Cardiac septum (tissue), 1 donor: Measurements from ENCODE around the gene IL22RA2. TPM values are rescaled to one million over a fixed set of nuclear protein-coding genes. Genes with fewer than 3 reads are reported as not detected.
"Not testable (repeated sequence)": the region's sequence is repeated elsewhere in the genome, so short reads cannot be mapped to it uniquely, and the experiment has no call there.

ENCODE experiments used
- DNase-seq: peaks from one replicate; pipeline ENCODE4 v3.0.0-alpha.2; 2020; ENCODE audit warnings: low spot score
- intact Hi-C: fragments of 100-400 bp; cut with DNase I; formaldehyde crosslinking; loops from one replicate; pipeline ENCODE4 v1.14.0; 2022
- total RNA-seq: library from RNA; stranded (reverse); fragmentation: NEBNext Ultra II Directional; extraction: Animal tissue kit (Norgen Biotek cat#: 25700); gene quantifications from one replicate; pipeline ENCODE4 v1.2.1, GENCODE V29; 2021
- donor health status: DM: no; HTN: no; CAD: no.

The IL22RA2 gene
- total RNA-seq, 1 donor from 2014 or later, result 0.11 TPM

DNA sequence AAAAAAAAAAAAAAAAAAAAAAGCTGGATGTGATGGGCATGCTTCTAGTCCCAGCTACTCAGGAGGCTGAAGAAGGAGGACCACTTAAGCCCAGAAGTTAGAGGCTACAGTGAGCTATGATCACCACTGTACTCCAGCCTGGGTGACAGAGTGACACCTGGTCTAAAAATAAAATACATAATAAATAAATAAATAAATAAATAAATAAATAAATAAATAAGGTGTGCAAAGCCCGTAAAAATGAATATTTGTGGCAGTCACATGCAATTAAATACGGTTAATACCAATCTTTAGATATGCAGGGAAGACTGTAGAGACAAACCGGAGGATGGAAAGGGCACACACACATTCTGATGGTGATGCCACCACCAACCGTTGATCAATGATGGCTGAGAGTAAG is 26.2 kb downstream of the IL22RA2 start:
- no peak for DNase-seq
- intact Hi-C loops, result no loop called here

DNA sequence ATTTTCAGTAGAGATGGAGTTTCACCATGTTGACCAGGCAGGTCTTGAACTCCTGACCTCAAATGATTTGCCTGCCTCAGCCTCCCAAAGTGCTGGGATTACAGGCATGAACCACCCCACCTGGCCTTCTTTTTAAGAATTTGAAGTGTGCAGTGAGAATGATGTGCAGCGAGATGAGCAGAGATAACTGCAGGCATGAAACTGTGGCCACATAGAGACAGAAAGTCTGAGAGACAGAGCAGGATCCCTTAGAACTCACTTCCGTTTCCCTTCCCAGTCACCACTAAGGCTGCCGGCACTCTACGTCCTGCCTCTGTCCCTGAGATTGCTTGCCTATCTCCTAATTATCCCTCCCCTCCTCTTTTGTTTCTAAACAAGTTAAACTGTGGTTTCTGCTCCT is 27.2 kb downstream of the IL22RA2 start:
- intact Hi-C loops, result no loop called here
- no peak for DNase-seq

DNA sequence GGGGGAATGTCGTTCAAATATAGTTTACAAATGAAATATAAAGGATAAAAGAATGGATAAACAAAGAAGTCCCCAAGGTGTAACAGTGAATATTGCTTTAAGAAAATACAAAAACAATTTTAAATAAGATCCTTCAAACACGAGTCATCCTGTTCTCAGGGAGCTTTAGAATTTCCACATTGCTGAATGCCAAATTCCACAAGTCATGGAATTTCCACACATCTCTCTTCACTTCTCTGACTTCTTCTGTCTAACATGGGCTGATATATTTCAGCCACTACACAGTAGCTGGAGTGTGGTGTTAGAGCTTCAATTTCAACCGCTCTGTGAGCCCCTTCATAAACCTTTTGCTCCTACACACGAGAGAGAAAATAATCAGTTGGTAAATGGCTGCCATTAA is 28.0 kb downstream of the IL22RA2 start:
- DNase-seq, result no peak
- intact Hi-C loops, result no loop called here

DNA sequence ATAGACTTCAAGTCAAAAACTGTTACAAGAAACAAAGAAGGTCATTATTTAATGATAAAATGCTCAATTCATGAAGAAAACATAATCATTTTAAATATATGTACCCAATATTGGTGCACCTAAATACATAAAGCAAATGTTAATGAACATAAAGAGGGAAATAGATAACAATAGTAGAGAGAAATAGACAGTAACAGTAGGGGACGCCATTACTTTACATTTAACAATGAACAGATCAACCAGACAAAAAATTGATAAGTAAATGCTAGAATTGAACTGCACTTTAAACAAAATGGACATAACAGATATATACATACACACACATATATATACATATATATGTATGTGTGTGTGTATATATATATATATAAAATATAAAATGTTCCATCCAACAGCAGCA is 37.4 kb downstream of the IL22RA2 start:
- DNase-seq, result no peak
- intact Hi-C loops, result no loop called here

DNA sequence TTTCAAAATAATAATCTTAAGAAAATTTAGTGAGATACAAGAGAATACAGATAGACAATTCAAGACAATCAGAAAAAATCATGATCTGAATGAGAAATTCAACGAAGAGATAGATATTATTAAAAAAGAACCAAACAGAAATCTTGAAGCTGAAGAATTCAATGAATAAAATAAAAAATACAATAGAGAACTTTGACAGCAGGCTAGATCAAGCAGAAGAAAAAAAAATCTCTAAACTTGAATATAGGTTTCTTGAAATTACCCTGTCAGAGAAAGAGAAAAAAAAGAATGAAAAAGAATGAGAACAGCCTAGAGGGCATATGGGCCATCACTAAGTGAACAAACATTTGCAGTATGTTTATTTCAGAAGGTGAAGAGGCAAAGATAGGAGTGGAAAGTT is 39.0 kb downstream of the IL22RA2 start:
- no peak for DNase-seq
- intact Hi-C loops, result no loop called here

DNA sequence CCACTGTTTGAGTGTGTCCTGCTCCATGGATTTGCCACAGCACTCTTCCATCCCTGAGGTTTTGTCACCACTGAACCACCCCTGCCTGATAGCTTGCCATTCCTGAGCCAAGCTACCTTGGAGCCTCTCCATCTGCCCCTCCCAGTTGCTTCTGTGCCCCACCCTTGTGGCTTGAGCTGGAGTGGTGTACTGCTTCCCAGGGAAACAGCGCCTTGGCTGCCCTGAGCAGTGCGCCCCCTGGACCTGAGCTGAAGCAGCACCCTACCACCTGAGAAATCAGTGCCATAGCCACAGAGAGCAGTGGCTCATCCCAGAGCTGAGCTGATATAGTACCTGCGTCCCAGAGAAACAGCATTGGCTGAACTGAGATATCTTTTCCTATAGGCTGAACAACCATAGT is 40.3 kb downstream of the IL22RA2 start:
- intact Hi-C loops, result no loop called here

DNA sequence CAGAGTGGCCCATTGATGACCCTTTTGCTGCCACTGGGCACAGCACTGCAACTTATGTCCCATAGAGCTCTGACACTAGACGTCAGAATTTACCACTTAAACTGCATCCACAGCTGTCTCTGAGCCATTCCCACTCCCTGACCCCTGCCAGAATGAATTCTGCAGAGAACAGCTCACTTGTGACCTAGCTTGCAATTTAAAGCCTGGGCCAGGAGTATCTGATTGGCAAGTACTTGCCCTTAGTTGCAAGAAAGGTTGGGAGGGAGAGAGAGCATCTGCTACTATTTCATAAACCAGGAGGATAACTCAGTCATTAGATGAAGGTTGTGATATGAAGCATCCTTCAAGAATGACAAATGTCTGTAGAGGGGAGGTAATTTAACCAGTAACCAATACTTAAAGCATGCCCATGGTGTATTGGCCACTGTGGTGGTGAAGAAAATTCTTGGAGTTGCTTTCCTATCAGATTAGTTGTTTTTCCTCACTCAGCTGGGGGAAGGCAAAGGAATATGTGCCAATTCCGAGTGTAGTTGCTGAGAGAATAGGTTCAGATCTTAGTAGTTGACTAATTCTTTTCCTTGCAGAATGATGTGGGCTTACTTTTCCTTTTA is 46.5 kb downstream of the IL22RA2 start:
- DNase-seq, result no peak
- intact Hi-C loops, result no loop called here

More for the DNA sequence above, 40.3 kb downstream of the IL22RA2 start:
- DNase-seq, result no peak

DNA sequence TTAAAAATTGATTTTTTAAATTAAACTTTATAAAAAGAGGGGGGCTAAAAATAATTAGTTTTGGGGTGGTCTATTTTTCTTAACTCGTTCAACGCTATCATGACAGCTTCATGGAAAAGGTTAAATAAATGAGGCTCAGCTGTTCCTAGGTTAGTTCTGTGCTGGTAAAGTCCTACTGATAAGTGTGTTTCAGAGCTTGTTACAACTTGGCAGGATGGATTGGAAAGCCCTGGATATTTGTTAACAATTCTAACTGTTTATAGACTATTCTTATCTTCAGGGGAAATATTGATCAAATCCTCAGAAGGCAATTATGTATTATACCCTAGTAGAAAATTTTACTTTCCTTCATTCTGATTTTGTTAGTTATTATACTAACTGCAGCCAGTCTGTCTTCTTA is 50.4 kb downstream of the IL22RA2 start:
- no peak for DNase-seq
- intact Hi-C loops, result no loop called here

DNA sequence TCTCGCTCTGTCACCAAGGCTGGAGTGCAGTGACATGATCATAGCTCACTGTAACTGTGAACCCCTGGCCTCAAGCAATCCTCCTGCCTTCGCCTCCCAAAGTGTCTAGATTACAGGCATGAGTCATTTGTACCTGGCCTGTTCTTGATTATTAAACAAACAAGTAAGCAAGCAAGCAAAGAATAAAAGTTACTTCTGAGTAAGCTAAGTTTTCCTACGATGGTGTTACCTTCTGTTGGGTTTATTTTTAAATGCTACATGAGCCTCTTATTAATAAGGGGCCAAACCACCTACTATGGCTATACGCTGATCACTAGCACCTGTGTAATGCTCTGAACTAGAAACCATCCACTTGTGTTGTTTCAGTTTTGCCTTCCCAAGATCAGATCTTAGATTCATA is 50.8 kb downstream of the IL22RA2 start:
- DNase-seq, result no peak
- intact Hi-C loops, result no loop called here

DNA sequence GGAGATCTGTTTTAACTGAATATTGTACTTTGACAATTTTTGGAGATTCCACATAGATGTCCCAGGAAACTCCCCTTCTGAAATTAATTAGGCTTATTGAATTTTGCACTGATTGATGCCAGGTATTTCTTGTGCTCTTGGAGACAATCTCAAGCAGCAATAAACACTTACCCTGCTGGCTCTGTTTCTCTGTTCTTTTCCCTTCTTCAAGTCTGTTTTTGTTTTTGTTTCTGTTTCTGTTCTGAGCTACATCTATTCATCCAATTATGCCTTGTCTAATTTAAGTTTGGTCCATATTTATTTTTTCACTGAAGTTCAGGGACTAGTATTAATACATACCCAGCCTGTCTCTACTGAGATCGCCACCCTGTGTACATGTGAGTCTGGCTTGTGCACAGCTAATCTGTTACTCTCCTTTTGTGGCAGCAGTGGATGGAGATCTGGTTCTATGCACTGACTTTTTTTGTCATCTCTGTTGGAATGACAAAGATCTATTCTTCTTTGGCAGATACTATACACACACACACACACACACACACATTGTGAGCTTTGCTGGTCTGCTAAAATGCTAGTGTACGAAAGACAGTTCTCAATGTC is 51.9 kb downstream of the IL22RA2 start:
- DNase-seq, result no peak
- intact Hi-C loops, result no loop called here

DNA sequence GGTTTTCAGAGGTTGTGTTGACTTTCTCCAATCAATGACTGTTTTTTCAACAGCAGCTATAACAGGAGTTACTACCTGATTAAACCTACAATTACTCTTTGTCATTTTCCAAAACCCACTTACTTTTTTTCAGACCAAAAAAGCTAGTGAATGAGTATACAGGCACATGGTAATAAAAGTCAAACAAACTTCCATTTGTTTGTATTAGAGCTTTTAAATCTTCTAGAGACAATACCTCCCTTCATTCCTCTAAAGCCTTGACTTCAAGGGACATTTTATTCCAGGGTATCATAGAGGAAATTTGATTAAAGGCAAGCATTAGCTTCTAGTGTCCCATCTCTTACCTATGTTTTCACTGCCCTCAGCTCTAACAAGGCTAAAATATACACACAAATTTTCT is 52.7 kb downstream of the IL22RA2 start:
- intact Hi-C loops, result no loop called here
- no peak for DNase-seq

DNA sequence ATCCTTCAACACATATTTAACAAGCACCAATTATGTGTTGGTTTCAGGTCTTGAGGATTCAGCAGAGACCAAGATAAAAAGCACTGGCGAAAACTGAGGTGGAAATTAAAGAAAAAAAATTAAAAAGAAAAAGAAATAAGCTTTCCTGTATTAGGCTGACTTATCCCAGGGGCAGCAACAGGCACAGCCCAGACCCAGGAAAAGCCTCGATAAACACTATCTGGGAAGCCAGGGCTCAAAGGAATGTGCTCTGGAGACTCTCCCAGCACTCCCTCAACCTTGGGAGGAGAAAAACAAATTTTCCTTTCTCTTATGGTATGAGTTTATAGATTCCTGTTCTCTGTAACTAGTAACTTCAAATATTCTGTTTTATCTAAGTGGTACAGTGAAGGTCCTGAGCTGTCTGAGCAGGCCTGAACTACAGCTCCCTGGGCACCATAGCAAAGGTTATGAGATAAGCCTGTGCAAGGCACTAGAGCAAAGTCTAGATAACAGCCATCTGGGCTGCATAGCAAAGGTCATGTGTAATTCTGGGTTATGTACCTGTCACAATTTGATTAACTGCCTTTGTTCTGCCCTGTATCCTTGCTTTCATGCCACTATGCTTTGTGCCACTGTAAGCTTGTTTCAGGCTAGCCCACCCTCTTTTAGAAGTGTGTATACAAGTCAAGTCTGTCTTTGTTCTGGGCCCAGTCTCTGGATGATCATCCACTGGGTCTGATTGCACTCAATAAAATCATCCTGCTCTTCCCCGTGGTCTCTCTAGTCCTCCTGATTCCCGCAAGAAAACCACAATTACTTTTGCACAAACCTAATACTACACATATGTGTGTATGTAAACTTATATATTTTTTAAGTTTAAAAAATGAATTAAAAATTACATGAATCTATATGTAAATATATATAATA is 54.0 kb downstream of the IL22RA2 start:
- no peak for DNase-seq
- intact Hi-C loops, result no loop called here

DNA sequence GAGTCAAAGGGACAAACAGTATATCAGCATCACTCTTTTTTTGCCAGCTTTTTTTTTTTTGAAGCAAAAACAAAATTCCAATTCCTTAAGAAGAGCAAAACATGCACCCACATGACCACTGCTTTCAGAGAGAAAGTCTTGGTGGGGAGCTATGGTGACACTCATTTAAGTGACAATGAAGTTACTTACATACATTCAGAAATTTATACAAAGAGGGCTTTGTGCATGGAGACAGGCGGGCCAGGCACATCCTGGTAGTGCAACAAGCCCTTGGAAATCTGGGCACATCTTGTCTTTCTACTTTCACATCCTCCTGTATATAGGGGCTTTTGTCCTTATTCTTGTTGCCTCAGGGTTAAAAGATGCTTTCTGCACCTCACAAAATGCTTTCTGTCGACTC is 55.9 kb downstream of the IL22RA2 start:
- DNase-seq, result no peak

DNA sequence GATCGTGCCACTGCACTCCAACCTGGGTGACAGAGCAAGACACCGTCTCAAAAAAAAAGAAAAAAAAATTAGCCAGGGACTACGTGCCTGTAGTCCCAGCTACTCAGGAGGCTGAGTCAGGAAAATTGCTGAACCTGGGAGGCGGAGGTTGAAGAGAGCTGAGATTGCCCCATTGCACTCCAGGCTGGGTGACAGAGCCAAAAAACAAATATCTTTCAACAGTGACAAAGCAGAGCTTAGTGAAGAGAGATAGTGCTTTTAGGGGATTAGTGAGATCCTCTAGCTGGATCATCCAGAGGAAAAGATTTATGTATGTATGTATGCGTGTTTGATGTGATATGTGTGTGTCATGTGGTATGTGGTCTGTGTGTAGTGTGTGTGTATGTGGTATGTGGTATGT is 56.6 kb downstream of the IL22RA2 start:
- intact Hi-C loops, result no loop called here
- no peak for DNase-seq

More for the DNA sequence above, 55.9 kb downstream of the IL22RA2 start:
- intact Hi-C loops, result no loop called here

DNA sequence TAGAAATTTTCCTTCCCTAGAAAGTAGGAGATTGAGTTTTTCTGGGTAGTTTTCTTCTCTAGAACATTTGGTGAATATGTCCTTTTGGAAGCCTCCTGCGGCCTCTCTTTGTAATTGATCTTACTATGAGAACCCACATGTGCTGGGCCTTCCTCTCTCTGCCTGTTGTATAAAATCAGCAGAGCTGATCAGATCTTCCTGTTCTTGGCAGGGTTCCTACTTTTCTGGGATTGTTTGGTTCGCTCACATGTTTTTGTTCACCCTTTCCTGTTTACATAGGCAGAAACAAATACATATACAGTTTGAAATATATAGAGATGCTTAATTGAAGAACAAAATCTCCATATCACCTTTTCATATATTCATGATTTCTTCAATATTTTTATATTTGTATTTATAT is 57.8 kb downstream of the IL22RA2 start:
- intact Hi-C loops, result no loop called here
- DNase-seq, result no peak

DNA sequence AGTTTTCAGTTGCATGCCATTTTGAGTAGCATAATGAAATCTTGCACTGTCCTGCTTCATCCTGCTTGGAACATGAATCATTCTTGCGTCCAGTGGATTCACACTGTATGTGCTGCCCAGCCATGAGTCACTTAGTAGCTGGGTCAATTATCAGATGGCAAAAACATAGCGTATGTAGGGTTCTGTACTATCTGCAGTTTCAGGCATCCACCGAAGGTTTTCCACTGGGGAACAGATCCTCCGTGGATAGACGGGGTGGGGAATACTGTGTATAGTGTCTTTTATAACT is 61.4 kb downstream of the IL22RA2 start:
- intact Hi-C loops, result no loop called here

DNA sequence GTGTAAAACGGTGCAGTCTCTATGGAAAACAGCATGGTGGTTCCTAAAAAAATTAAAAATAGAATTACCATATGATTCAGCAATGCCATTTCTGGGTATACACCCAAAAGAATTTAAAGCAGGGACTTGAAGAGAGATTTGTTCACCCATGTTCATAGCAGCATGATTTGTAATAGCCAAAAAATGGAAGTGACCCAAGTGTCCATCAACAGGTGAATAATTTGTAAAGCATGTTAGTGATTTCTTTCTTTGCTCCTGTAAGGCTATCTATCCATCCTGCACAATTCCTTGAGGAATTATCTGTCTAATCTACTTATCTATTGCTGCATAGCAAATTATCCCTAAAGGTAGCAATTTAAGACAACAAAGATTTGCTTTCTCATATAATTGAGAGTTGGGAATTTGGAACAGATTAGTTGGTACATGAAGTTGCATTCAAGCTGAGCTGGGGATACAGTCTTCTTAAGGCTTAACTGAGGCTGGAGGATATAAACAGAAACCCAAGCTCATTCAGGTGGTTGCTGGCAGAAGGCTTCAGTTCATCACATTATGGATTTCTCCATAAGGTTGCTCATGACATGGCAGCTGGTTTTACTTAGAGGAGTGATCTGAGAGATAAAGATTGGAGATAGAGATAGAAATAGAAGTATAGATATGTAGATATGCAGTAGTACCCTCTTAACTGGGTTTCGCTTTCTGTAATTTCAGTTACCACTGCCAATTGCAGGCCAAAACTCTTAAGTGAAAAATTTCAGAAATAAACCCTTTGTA is 62.0 kb downstream of the IL22RA2 start:
- DNase-seq, result no peak
- intact Hi-C loops, result no loop called here

More for the DNA sequence above, 61.4 kb downstream of the IL22RA2 start:
- no peak for DNase-seq

DNA sequence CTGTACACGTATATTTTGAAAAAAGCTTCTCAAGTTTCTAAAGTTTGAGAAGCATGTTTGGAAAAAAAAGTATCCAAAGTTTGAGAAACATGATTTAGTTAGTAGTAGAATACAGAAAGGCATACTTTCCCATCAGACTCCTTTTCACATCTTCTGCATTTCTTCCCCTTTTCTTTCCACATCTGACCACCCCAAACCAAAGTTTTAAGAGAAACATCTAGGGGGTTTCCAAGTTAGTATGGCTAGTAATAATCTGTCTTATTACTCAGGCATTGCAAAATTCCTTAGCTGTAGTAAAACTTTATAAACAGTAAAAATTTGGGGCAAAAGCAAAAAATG is 65.7 kb downstream of the IL22RA2 start:
- intact Hi-C loops, result no loop called here
- no peak for DNase-seq

DNA sequence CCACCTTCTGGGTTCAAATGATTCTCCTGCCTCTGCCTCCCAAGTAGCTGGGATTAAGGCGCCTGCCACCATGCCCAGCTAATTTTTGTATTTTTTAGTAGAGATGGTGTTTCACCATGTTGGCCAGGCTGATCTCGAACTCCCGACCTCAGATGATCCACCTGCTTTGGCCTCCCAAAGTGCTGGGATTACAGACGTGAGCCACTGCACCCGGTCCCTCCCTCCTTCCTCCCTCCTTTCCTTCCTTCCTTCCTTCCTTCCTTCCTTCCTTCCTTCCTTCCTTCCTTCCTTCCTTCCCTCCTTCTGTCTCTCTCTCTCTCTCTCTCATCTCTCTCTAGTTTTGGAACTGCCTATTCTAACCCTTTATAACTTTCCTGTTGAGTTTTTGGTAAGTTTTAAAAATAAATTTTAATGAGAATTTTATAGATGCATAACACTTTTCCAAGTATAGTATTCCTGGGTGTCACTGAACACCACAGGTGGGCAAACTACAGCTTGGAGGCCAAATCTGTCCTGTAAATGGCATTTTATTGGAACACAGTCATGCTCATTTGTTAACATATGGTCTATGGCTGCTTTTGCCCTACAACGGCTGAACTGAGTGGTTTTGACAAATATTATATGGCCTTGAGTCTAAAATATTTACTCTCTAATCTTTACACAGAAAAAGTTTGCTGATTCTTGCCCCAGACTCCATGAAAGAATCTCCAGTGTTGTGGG is 66.2 kb downstream of the IL22RA2 start:
- intact Hi-C loops, result not testable (repeated sequence)

DNA sequence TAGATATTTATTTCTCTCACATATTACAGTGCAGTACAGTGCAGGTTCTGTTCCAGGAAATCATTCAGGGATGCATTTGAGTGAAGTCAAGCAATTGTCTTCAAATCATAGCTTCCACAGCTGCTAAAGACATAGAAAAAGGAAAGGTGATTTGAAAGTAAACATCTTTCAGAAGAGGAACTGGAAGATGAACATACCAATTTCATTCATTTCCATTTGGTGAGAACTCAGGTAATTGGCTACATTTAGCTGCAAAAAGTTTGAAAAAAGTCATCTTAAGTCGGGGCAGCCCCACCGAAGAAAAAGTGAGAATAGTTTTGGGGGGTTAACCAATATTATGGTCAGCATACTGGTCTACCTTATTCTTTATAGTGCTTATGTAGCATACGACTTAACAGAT is 67.3 kb downstream of the IL22RA2 start:
- intact Hi-C loops, result no loop called here
- DNase-seq, result no peak

More for the DNA sequence above, 66.2 kb downstream of the IL22RA2 start:
- not testable (repeated sequence) for DNase-seq
